DOHH2 (cell line): Measurements from ENCODE around the gene TSHZ2.

ENCODE experiments used
- H3F3A ChIP-seq: fragments of 200-600 bp; sonication (generic), shearing (Covaris generic); 2 replicates; pipeline ENCODE4 v1.6.0; 2016; ENCODE audit warnings: antibody characterized with exemption, mild to moderate bottlenecking; ENCODE audit not compliant: control insufficient read depth, insufficient read depth
- H3K27ac ChIP-seq: fragments of 200-600 bp; sonication (generic); 2 replicates; pipeline ENCODE4 v1.5.1; 2014; ENCODE audit warnings: low read depth, mild to moderate bottlenecking, low read length, moderate library complexity
- H3K27me3 ChIP-seq: fragments of 200-600 bp; sonication (generic); 2 replicates; pipeline ENCODE4 v1.6.1; 2014; ENCODE audit warnings: mild to moderate bottlenecking, low read length, mixed read lengths; ENCODE audit not compliant: control insufficient read depth
- H3K36me3 ChIP-seq: fragments of 200-600 bp; sonication (generic); 2 replicates; pipeline ENCODE4 v1.6.1; 2014; ENCODE audit warnings: mild to moderate bottlenecking, low read length, moderate library complexity, mixed read lengths; ENCODE audit not compliant: control insufficient read depth
- H3K4me1 ChIP-seq: fragments of 200-600 bp; sonication (generic); 2 replicates; pipeline ENCODE4 v1.6.1; 2014; ENCODE audit warnings: mild to moderate bottlenecking, low read length, mixed read lengths; ENCODE audit not compliant: control insufficient read depth
- H3K4me2 ChIP-seq: fragments of 200-600 bp; sonication (generic); 2 replicates; pipeline ENCODE4 v1.6.0; 2014; ENCODE audit warnings: mild to moderate bottlenecking, low read length, moderate library complexity
- H3K4me3 ChIP-seq: fragments of 200-600 bp; sonication (generic); 2 replicates; pipeline ENCODE4 v1.5.1; 2014; ENCODE audit warnings: mild to moderate bottlenecking, low read length, mixed read lengths
- H3K79me2 ChIP-seq: fragments of 200-600 bp; sonication (generic); 2 replicates; pipeline ENCODE4 v1.6.1; 2014; ENCODE audit warnings: mild to moderate bottlenecking, low read length, mixed read lengths; ENCODE audit not compliant: control insufficient read depth
- H3K9me2 ChIP-seq: fragments of 200-600 bp; sonication (generic); replicated peaks from 2 replicates; pipeline ENCODE4 v1.6.1; 2014; ENCODE audit warnings: mild to moderate bottlenecking, low read length, mixed read lengths; ENCODE audit not compliant: control insufficient read depth
- H3K9me3 ChIP-seq: fragments of 200-600 bp; sonication (generic); 2 replicates; pipeline ENCODE4 v1.6.1; 2014; ENCODE audit warnings: antibody characterized with exemption, low read length, mixed read lengths; ENCODE audit not compliant: control insufficient read depth, insufficient read depth
- H4K20me1 ChIP-seq: fragments of 200-600 bp; sonication (generic); 2 replicates; pipeline ENCODE4 v1.6.0; 2014; ENCODE audit warnings: low read depth, mild to moderate bottlenecking, antibody characterized with exemption, low read length, moderate library complexity; ENCODE audit not compliant: control insufficient read depth, insufficient read depth
- EZH2phosphoT487 ChIP-seq: fragments of 200-600 bp; sonication (generic); IDR thresholded peaks from 2 replicates; pipeline ENCODE4 v1.6.1; 2017; ENCODE audit warnings: borderline replicate concordance, mild to moderate bottlenecking, antibody characterized with exemption, low read length, moderate library complexity, mixed read lengths
- TF ChIP-seq, protein P1 (sequence below): fragments of 200-600 bp; sonication (generic); IDR thresholded peaks from one replicate; pipeline ENCODE4 v1.5.1; 2014; ENCODE audit warnings: antibody characterized with exemption, mild to moderate bottlenecking, low read depth, low read length; ENCODE audit not compliant: poor library complexity, severe bottlenecking

Gene TSHZ2

DNA sequence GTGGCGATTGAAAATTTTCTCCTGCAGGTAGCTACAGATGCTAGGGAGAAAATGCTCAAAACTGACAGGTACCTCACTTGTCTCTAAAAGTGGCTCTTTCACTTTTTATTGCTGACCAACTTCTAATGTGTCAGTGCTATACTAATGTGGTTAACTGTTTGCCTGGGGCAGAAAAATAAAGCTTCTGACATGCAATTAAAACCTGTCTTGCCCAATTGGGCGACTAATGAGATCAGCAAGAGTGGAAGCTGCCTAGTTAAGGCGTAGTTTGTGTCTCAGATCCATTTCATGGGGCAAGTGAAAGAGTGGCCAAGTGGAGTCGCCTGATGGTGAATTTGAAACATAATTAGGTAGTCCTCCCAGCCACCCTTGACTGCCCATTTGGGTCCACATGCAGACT is 193.3 kb downstream of the TSHZ2 start:
- H3K27me3 ChIP-seq: no peaks in the 10 kb centered on the region
- no peaks in the 10 kb centered on the region for H3F3A ChIP-seq
- no peaks in the 10 kb centered on the region for H4K20me1 ChIP-seq
- no peaks in the 10 kb centered on the region for H3K36me3 ChIP-seq
- H3K27ac ChIP-seq: no peak overlapping the region
- no peak for TF ChIP-seq EZH2phosphoT487
- TF ChIP-seq, protein P1, sequence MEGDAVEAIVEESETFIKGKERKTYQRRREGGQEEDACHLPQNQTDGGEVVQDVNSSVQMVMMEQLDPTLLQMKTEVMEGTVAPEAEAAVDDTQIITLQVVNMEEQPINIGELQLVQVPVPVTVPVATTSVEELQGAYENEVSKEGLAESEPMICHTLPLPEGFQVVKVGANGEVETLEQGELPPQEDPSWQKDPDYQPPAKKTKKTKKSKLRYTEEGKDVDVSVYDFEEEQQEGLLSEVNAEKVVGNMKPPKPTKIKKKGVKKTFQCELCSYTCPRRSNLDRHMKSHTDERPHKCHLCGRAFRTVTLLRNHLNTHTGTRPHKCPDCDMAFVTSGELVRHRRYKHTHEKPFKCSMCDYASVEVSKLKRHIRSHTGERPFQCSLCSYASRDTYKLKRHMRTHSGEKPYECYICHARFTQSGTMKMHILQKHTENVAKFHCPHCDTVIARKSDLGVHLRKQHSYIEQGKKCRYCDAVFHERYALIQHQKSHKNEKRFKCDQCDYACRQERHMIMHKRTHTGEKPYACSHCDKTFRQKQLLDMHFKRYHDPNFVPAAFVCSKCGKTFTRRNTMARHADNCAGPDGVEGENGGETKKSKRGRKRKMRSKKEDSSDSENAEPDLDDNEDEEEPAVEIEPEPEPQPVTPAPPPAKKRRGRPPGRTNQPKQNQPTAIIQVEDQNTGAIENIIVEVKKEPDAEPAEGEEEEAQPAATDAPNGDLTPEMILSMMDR: no peak
- H3K79me2 ChIP-seq: no peaks in the 10 kb centered on the region
- H3K4me3 ChIP-seq: no peak overlapping the region
- no peak overlapping the region for H3K4me2 ChIP-seq
- peaks cover 3% of the 10 kb centered on the region; the same call in 1 of the 2 replicates for H3K9me3 ChIP-seq
- H3K4me1 ChIP-seq: peaks cover 33% of the 10 kb centered on the region
- H3K9me2 ChIP-seq: no peaks in the 10 kb centered on the region

DNA sequence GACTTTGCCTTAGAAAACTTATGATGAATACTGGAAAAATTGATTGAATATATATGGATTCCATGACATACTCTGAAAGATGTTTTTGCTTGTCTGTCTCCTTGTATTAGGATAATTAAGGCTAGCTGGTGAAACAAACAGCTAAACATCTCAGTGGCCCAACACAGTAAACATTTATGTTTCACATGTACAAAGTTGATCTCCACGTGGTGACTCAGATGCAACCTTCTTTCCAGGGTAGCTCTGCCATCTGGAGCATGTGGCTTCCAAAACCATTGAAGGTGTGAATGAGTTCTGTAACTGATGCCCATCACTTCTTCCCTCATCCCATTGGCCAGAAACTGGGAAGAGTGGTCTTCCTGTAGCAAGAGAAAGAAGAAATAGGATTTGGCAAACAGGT is 196.3 kb downstream of the TSHZ2 start:
- no peak overlapping the region for H3K27ac ChIP-seq
- H3K4me1 ChIP-seq: peaks cover 12% of the 10 kb centered on the region
- no peaks in the 10 kb centered on the region for H3K9me3 ChIP-seq
- no peaks in the 10 kb centered on the region for H3K9me2 ChIP-seq
- H3K79me2 ChIP-seq: no peaks in the 10 kb centered on the region
- no peaks in the 10 kb centered on the region for H3K27me3 ChIP-seq
- no peaks in the 10 kb centered on the region for H3K36me3 ChIP-seq
- no peaks in the 10 kb centered on the region for H4K20me1 ChIP-seq
- H3K4me2 ChIP-seq: no peak overlapping the region
- no peak overlapping the region for H3K4me3 ChIP-seq
- H3F3A ChIP-seq: no peaks in the 10 kb centered on the region
- no peak for TF ChIP-seq EZH2phosphoT487

DNA sequence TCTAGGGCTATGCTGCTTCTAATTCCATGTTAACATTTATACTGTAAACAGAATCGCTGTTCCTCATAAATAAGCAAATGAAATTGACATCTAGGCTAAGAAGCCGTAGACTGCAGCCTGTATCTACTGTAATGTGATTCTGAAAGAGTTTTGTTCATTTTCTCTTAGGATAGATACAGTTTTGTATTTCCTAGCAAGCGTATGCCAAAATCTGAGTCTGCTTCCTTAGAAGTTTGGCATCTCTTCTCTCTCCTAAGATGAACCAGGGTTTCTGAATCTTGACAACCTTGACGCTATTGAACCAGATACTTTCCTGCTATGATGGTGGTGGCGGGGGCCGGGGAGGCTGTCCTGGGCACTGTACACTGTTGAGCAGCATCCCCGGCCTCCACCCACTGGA is 198.0 kb downstream of the TSHZ2 start:
- Histone ChIP-seq H4K20me1 (no peaks in the 10 kb centered on the region), H3K27me3 (no peaks in the 10 kb centered on the region), H3K36me3 (no peaks in the 10 kb centered on the region), H3F3A (no peaks in the 10 kb centered on the region), H3K27ac (no peak overlapping the region), H3K9me2 (no peaks in the 10 kb centered on the region), H3K4me2 (no peak overlapping the region), H3K9me3 (no peaks in the 10 kb centered on the region), H3K79me2 (no peaks in the 10 kb centered on the region), H3K4me1 (peaks cover 12% of the 10 kb centered on the region), H3K4me3 (no peak overlapping the region)
- no peak for TF ChIP-seq EZH2phosphoT487
- TF ChIP-seq, protein P1: no peak

DNA sequence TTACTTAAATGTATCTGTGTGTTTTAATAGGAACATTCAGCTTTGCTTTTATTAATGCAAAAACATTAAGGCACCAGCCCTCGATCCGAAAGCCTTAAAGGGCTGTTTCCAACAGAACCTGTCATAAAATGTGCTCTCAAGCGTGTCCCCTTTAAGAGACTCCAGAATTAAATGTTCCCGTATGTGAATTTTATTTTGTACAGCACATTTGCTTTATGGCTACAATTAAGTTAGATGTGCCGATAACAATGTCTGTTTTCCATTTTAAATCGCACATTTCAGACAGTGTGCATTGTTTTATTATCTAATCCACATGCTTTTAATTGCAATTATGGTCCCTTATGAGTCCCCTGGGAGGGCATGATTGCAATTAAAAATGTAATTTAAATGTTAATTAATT is 198.9 kb downstream of the TSHZ2 start:
- H3K9me3 ChIP-seq: no peaks in the 10 kb centered on the region

More for the DNA sequence above, 198.9 kb downstream of the TSHZ2 start:
- Histone ChIP-seq H3K9me2 (no peaks in the 10 kb centered on the region), H3K79me2 (no peaks in the 10 kb centered on the region), H4K20me1 (no peaks in the 10 kb centered on the region), H3K27me3 (no peaks in the 10 kb centered on the region), H3K4me2 (no peak overlapping the region), H3K4me1 (peaks cover 12% of the 10 kb centered on the region), H3K27ac (no peak overlapping the region), H3K36me3 (no peaks in the 10 kb centered on the region), H3F3A (no peaks in the 10 kb centered on the region), H3K4me3 (no peak overlapping the region)
- TF ChIP-seq, protein P1: no peak
- no peak for TF ChIP-seq EZH2phosphoT487
